ENCODE measurements around the gene CAMK2D.

DNA sequence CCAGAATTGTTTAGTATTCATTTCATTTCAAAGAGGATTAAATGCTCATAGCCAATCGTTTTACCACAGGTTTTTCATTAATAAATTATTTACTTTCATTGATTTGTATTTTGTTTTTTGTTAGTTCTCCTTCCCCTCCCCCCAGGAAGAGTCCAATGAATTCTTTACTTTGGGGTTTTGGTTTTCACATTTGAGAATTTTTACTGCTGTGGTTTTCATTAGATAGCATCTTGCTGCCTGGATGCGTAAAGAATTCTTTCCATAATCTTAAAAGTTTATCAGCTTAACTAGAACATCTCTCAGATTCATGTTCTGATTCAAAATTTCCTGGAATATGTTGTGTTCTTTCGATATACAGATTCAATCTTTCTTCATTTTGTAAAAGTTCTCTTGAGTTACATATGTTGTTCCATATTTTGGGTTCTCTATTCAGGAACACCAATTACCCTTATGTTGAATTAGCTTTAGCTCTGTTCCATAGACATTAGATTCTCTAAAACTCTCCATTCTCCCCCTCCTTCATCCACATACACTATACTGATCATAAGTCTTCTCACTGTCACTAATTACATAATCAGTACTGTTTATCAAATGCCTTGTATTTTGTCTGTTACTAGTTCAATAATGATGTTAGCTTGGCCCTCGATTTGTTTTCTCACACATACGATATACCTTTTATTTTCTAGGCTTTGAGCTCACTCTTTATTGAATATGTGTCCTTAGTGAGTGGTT, 184.4 kb downstream of the CAMK2D start:
- TF ChIP-seq EZH2 (IDR thresholded peaks at IDR 0.05; ENCODE audit: low read depth, unreplicated experiment) (no peak), JUNB (IDR thresholded peaks at IDR 0.05; ENCODE audit: unreplicated experiment) (no peak), ZNF114 (CRISPR knock-in tag; IDR thresholded peaks at IDR 0.05) (no peak), NANOG (IDR thresholded peaks at IDR 0.05; ENCODE audit: borderline replicate concordance) (no peak), POLR2AphosphoS5 (IDR thresholded peaks at IDR 0.05; ENCODE audit: low read depth) (no peak), CREB1 (CRISPR knock-in tag; IDR thresholded peaks at IDR 0.05; ENCODE audit: low read depth) (no peak), EZH2phosphoT487 (IDR thresholded peaks at IDR 0.05; ENCODE audit: unreplicated experiment) (no peak), ZNF331 (CRISPR knock-in tag; IDR thresholded peaks at IDR 0.05; ENCODE audit: low read depth) (no peak)
- TF ChIP-seq, protein P1, sequence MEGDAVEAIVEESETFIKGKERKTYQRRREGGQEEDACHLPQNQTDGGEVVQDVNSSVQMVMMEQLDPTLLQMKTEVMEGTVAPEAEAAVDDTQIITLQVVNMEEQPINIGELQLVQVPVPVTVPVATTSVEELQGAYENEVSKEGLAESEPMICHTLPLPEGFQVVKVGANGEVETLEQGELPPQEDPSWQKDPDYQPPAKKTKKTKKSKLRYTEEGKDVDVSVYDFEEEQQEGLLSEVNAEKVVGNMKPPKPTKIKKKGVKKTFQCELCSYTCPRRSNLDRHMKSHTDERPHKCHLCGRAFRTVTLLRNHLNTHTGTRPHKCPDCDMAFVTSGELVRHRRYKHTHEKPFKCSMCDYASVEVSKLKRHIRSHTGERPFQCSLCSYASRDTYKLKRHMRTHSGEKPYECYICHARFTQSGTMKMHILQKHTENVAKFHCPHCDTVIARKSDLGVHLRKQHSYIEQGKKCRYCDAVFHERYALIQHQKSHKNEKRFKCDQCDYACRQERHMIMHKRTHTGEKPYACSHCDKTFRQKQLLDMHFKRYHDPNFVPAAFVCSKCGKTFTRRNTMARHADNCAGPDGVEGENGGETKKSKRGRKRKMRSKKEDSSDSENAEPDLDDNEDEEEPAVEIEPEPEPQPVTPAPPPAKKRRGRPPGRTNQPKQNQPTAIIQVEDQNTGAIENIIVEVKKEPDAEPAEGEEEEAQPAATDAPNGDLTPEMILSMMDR (conservative IDR thresholded peaks at IDR 0.05; ENCODE audit: low read depth in 2 of 2) = no peak
- TF ChIP-seq, protein P2, sequence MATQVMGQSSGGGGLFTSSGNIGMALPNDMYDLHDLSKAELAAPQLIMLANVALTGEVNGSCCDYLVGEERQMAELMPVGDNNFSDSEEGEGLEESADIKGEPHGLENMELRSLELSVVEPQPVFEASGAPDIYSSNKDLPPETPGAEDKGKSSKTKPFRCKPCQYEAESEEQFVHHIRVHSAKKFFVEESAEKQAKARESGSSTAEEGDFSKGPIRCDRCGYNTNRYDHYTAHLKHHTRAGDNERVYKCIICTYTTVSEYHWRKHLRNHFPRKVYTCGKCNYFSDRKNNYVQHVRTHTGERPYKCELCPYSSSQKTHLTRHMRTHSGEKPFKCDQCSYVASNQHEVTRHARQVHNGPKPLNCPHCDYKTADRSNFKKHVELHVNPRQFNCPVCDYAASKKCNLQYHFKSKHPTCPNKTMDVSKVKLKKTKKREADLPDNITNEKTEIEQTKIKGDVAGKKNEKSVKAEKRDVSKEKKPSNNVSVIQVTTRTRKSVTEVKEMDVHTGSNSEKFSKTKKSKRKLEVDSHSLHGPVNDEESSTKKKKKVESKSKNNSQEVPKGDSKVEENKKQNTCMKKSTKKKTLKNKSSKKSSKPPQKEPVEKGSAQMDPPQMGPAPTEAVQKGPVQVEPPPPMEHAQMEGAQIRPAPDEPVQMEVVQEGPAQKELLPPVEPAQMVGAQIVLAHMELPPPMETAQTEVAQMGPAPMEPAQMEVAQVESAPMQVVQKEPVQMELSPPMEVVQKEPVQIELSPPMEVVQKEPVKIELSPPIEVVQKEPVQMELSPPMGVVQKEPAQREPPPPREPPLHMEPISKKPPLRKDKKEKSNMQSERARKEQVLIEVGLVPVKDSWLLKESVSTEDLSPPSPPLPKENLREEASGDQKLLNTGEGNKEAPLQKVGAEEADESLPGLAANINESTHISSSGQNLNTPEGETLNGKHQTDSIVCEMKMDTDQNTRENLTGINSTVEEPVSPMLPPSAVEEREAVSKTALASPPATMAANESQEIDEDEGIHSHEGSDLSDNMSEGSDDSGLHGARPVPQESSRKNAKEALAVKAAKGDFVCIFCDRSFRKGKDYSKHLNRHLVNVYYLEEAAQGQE (IDR thresholded peaks at IDR 0.05; ENCODE audit: unreplicated experiment) = no peak
- TF ChIP-seq, protein P3, sequence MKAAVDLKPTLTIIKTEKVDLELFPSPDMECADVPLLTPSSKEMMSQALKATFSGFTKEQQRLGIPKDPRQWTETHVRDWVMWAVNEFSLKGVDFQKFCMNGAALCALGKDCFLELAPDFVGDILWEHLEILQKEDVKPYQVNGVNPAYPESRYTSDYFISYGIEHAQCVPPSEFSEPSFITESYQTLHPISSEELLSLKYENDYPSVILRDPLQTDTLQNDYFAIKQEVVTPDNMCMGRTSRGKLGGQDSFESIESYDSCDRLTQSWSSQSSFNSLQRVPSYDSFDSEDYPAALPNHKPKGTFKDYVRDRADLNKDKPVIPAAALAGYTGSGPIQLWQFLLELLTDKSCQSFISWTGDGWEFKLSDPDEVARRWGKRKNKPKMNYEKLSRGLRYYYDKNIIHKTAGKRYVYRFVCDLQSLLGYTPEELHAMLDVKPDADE (IDR thresholded peaks at IDR 0.05) = no peak
